DOHH2 (cell line): ENCODE measurements around the gene CDAN1.

Source experiments
- EZH2phosphoT487 ChIP-seq: fragments of 200-600 bp; sonication (generic); IDR thresholded peaks from 2 replicates; pipeline ENCODE4 v1.6.1; 2017; ENCODE audit warnings: borderline replicate concordance, mild to moderate bottlenecking, antibody characterized with exemption, low read length, moderate library complexity, mixed read lengths
- TF ChIP-seq, protein P1 (sequence below): fragments of 200-600 bp; sonication (generic); IDR thresholded peaks from one replicate; pipeline ENCODE4 v1.5.1; 2014; ENCODE audit warnings: antibody characterized with exemption, mild to moderate bottlenecking, low read depth, low read length; ENCODE audit not compliant: poor library complexity, severe bottlenecking

GRCh38 chr15:42707873-42708544, 28.9 kb downstream of the CDAN1 start:
- TF ChIP-seq, protein P1, sequence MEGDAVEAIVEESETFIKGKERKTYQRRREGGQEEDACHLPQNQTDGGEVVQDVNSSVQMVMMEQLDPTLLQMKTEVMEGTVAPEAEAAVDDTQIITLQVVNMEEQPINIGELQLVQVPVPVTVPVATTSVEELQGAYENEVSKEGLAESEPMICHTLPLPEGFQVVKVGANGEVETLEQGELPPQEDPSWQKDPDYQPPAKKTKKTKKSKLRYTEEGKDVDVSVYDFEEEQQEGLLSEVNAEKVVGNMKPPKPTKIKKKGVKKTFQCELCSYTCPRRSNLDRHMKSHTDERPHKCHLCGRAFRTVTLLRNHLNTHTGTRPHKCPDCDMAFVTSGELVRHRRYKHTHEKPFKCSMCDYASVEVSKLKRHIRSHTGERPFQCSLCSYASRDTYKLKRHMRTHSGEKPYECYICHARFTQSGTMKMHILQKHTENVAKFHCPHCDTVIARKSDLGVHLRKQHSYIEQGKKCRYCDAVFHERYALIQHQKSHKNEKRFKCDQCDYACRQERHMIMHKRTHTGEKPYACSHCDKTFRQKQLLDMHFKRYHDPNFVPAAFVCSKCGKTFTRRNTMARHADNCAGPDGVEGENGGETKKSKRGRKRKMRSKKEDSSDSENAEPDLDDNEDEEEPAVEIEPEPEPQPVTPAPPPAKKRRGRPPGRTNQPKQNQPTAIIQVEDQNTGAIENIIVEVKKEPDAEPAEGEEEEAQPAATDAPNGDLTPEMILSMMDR: no peak
- TF ChIP-seq EZH2phosphoT487: no peak
